Kidney glomerular epithelial cell (primary cell): ENCODE results near the gene SLC39A11.
"Not testable (repeated sequence)": the region's sequence is repeated elsewhere in the genome, so short reads cannot be mapped to it uniquely, and the experiment has no call there.

Experiments used
- DNase-seq: peaks from one replicate; lab custom pipeline; 2025; lab: John Stamatoyannopoulos, UW

Gene SLC39A11

GRCh38 chr17:72786209-72786608 is 306.3 kb downstream of the SLC39A11 start:
- no peak for DNase-seq

DNA sequence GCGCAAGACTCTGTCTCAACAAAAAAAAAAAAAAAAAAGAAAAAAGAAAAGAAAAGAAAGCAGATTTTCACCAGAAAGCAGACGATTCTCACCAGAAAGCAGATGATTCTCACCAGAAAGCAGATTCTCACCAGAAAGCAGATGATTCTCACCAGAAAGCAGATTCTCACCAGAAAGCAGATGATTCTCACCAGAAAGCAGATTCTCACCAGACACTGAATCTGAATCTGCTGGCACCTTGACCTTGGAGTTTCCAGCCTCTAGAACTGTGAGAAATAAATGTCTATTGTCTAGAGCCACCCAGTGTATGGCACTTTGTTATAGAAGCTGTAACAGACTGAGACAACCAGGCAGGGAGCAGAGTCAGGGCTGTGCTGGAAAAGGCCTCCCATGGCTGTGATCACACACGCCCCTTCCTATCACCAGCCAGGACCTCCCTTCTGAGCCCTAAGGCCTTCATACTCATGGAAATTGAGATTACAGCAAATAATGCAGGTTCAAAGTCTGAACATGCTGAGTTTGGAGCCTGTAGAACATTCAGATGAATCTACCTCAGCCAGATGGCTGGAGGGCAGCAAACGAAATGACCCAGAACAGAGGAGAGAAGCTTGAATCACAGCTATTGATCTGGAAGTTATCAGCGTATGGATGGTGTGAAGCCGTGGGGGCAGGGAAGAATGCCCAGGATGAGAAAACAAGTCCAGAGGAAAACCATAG is 309.3 kb downstream of the SLC39A11 start:
- DNase-seq = no peak

DNA sequence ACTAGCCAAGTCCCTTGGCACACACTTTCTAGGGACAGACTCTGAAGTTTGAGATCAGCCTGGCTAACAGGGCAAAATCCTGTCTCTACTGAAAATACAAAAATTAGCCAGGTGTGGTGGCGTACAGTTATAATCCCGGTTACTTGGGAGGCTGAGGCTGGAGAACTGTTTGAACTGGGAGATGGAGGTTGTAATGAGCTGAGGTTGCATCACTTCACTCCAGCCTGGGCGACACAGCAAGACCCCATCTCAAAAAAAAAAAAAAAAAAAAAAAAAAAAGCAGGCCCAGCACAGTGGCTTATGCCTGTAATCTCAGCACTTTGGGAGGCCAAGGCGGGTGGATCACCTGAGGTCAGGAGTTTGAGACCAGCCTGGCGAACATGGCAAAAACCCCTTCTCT is 310.1 kb downstream of the SLC39A11 start:
- not testable (repeated sequence) for DNase-seq

- no peak for DNase-seq
Measured at GRCh38 chr17:72778169-72779151, 314.0 kb downstream of the SLC39A11 start.

DNA sequence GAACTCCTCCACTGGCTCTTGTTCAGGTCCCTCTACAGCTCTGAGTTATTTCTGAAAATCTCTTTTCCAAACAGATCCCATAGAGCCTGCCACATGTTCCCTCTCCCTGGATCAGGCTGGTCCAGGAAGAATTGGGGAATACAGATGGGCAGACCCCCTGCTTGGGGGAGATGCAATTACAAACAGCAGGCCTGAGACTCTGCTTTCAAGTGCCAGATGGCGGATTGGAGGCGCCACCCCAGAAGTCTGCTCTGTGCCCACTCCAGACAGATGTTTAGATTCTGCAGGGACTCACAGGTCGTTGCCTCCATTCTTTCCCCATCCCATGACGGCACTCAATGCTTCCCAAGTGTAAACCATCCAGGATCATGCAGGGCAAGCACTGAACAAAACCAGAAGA is 316.6 kb downstream of the SLC39A11 start:
- DNase-seq = no peak

- DNase-seq = no peak
Measured at GRCh38 chr17:72775237-72775636, 317.3 kb downstream of the SLC39A11 start.

GRCh38 chr17:72774236-72774635 is 318.3 kb downstream of the SLC39A11 start:
- no peak for DNase-seq

GRCh38 chr17:72773225-72773624 is 319.3 kb downstream of the SLC39A11 start:
- DNase-seq = not testable (repeated sequence)

DNA sequence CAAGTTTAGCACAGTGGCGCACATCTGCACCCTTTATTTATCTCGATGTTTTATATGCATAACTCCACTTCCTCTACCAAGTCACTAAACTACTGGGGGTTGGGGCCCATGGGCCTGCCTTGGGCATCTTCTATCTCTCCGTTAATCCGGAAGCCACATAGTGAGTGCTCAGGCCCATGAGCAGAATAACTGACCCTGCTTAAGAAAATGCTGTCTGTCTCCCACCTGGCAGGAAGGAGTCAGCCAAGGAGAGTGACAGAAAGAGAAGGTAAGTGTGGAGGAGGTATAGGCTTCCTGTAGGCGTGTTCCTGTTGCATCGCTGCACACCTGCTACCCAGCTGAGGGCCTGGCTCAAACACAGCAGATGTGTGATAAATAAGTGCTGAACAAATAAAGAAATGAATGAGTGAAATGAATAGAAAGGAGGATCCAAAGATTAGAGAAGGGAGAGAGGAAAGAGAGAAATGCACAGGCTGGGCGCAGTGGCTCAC is 320.1 kb downstream of the SLC39A11 start:
- no peak for DNase-seq

DNA sequence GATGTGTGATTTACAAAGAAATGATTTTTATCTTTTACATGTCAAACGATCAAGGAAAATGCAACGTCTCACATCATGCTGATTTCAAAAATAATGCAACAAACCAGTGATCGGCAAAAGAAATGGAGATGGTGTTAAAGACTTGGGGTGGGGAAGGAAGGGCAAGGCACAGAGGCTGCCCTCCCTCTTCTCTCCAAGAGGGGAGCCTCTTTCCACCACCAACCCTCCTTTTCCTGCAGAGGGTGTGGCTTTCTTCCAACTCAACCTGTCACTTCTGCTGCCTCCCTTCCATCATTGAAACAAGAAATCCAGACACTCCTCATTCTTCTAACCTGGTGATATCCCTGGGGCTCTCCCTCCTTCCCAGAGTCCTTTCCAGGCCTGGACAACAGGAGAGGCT is 320.8 kb downstream of the SLC39A11 start:
- DNase-seq = no peak

- no peak for DNase-seq
Measured at GRCh38 chr17:72766761-72767356, 325.6 kb downstream of the SLC39A11 start.

DNA sequence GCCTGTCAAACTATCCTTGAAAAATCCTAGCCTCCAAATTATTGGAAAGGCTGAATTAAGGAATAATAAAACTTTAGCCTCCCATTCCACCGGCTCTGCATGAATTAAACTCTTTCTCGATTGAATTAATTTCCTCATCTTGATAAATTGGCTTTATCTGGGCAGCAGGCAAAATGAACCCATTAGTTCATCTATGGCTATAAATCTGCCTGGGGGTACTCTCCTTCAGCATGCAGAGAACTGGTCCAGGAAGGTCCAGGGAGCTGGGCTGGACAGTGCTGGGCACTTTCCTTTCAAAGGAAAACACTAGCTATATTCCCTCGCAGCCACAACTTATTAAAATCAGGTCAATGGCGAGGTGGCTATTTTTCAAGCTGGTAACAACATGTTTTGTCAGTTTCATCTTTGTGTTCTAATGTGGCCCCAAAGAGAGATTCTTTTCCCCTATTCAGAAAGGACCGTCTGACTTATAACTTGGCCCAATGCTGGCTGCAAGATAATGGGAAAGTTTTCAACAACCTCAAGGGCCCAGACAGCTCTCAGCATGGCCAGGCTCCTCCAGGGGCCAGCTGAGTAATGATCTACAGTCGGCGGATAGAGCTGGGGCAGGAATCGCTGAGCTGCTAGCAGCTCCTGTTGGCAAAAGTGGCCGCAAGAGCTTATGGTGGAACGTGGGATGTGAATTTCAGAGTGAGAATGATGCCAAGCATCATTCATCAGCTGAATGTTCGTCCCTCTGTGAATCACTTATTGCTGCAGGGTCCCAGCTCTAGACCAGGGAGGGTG is 326.9 kb downstream of the SLC39A11 start:
- no peak for DNase-seq

DNA sequence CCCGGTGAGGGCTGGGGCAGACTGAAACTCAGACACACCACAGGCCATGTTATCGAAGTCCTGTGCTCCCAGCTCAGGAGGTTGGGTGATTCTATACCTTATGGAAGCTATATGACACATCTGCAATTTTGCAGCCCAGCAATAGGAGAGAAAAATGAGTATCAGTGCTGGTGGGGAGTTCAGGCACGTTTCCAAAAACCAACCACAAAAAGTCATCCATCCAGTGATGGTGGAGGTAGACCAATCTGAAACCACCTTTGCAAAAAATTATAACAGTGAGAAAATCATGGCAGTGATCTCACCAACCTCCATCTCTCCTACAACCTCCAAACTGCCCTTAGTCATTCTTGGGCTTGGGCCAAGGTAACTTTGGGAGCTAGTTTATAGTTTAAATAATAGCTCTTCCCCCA is 327.9 kb downstream of the SLC39A11 start:
- no peak for DNase-seq

DNA sequence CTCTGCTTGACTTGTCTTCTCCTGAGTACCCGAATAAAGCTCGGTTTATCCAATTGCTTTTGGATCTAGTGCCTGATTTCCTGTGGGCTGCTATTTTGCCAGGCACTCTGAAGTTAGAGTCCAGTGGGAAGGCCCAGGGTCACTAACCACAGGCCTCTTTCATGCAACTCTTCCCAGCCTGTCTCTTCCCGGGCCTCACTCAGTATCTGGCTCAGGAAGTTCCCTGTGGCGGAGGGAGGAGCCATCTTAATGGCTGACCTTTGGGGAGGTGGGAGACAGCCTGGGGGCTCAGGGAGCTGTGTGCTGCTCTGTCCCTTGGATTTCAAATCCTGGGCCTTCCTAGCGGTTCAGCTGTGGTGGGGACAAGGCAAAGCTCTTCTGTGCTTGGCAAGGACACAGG is 328.5 kb downstream of the SLC39A11 start:
- DNase-seq = no peak

- DNase-seq = not testable (repeated sequence)
Measured at GRCh38 chr17:72761893-72762575, 330.5 kb downstream of the SLC39A11 start.

GRCh38 chr17:72761431-72761830 is 331.1 kb downstream of the SLC39A11 start:
- DNase-seq = no peak

DNA sequence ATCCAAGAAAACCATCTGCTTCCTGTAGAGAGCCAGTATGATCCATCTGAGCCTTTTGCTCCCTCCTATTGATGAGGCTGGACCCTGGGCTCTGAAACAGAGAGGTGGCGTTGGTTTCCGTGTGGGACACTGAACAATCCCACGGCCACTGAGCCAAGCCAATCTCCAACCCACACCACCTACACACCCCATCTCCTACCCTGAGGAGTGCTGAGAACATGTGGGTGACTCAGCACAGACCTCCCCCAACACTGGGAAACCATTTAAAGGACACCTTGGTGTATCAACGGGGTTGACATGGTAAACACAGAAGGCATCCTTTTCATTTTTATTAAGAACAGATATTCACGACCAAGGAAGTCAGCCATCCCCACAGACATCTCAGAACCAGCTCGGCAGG is 332.1 kb downstream of the SLC39A11 start:
- DNase-seq = no peak

- DNase-seq = no peak
Measured at GRCh38 chr17:72759301-72759700, 333.2 kb downstream of the SLC39A11 start.

GRCh38 chr17:72756256-72756655 is 336.2 kb downstream of the SLC39A11 start:
- no peak for DNase-seq

DNA sequence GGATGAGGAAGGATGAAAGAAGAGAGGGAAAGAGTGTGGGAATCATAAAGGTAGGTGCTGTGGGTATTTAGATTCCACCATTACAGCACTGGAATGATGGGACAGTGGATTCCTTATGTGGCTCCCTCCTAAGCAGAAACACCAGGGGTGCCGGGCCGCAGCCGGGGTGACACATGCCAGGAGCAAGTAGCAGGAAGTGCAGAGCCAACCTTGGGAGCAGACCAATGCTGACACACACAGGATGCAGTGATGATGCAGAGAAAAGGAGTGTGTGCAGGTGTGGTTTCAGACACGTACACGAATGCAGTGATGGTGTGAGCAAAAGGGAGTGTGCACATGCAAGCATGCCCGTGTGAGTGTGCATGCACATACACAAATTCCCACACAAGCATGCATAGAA is 338.0 kb downstream of the SLC39A11 start:
- DNase-seq = no peak

GRCh38 chr17:72751746-72752145 is 340.7 kb downstream of the SLC39A11 start:
- no peak for DNase-seq
